ENCODE measurements around the gene OGDH. TPM values are rescaled to one million over a fixed set of nuclear protein-coding genes. Genes with fewer than 3 reads are reported as not detected.

Gene OGDH
- total RNA-seq, 3 donors from 2014 or later: 45.7 to 67.5 (median 46.2) TPM

DNA sequence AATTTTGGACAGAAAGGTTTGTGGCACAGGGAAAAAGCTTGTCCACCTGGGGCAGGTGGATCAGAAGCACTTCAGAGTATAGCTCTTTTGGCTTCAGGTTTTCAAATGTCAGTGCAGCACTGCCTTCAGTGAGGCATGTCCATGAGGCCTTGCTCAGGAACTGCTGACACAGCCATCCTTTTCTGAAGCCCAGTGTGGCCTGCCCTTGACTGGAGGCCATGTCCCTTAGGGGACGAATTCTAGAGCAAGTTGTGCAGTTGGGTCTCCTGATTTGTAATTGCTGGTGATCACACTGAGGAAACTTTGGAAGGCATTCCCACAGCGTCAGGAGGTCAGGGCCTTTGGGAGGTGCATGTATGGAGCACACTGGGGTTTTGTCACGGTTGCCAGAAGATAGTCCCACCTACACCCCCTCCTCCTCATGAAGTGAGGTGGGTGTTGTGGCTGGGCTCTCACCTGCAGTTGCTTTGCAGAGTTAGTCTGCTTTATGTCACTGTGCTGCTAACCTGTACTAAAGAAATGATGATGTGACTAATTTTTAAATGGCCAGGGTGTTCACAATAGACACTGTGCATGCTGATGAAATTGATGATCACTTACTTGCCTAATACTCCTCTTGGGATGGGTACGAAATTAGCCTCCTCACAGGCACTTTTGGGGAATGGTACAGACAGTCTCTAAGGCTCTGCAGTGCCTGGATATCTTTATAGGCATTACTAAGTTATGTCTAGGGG is 41.7 kb downstream of the OGDH start:
- no peaks in the 10 kb centered on the region for H3K9me3 ChIP-seq
- no peaks in the 10 kb centered on the region for H3K4me1 ChIP-seq
- no peak overlapping the region for H3K4me3 ChIP-seq
- intact Hi-C loops (cut with DNase I; ENCODE audit: low total_unique reads): no loop called here
- no peak for DNase-seq (ENCODE audit: low spot score in 2 of 2)
- H3K36me3 ChIP-seq: no peaks in the 10 kb centered on the region
- TF ChIP-seq, protein P1, sequence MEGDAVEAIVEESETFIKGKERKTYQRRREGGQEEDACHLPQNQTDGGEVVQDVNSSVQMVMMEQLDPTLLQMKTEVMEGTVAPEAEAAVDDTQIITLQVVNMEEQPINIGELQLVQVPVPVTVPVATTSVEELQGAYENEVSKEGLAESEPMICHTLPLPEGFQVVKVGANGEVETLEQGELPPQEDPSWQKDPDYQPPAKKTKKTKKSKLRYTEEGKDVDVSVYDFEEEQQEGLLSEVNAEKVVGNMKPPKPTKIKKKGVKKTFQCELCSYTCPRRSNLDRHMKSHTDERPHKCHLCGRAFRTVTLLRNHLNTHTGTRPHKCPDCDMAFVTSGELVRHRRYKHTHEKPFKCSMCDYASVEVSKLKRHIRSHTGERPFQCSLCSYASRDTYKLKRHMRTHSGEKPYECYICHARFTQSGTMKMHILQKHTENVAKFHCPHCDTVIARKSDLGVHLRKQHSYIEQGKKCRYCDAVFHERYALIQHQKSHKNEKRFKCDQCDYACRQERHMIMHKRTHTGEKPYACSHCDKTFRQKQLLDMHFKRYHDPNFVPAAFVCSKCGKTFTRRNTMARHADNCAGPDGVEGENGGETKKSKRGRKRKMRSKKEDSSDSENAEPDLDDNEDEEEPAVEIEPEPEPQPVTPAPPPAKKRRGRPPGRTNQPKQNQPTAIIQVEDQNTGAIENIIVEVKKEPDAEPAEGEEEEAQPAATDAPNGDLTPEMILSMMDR (IDR thresholded peaks at IDR 0.05): no peak
- no peak overlapping the region for H3K27ac ChIP-seq
- H3K27me3 ChIP-seq: no peaks in the 10 kb centered on the region

DNA sequence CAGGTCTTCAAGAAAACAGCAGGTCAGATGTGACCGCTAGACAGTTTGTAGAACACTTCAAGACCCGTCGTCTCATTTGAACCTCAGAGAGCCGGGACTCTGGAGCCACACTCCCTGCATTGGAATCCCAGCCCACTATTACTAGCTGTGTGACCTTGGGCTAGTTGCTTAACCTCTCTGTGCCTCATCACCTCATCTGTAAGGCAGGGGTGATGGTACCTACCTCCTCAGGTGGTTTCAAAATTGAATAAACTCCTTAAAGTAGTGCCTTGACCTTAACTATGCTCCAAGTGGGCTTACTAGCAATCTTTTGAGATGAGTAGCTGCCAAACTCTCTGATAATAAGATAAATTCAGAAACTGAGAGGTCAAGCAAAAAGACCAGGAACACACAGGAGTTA is 43.8 kb downstream of the OGDH start:
- TF ChIP-seq POLR2AphosphoS5 (IDR thresholded peaks at IDR 0.05): no peak
- TF ChIP-seq, protein P1 (IDR thresholded peaks at IDR 0.05): no peak
- TF ChIP-seq POLR2A (IDR thresholded peaks at IDR 0.05): no peak
- no peak overlapping the region for H3K27ac ChIP-seq
- H3K4me3 ChIP-seq: no peak overlapping the region
- no peaks in the 10 kb centered on the region for H3K9me3 ChIP-seq
- no peaks in the 10 kb centered on the region for H3K36me3 ChIP-seq
- DNase-seq (ENCODE audit: low spot score in 2 of 2): no peak
- intact Hi-C loops (cut with DNase I; ENCODE audit: low total_unique reads): no loop called here
- H3K4me1 ChIP-seq: no peaks in the 10 kb centered on the region
- H3K27me3 ChIP-seq: no peaks in the 10 kb centered on the region

DNA sequence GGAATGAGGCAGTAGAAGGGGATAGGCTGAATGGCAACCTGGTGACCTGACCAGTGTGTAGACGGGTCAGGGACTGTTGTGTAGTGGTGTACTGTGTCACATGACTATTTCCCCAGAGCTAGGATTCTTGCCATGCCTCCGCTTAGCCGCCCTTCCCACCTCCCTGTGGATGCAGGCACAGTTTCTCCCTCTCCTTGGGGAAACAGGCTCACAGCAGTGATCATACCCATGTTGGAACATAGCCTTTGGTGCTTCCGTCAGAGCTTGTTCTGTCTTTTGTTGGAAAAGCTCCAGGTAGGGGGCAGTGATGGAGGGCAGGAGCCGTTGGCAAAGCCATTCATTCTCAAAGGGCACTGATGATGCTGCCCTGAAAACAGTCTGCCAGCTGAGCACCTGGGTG is 44.3 kb downstream of the OGDH start:
- Histone ChIP-seq H3K4me3 (no peak overlapping the region), H3K4me1 (no peaks in the 10 kb centered on the region), H3K27me3 (no peaks in the 10 kb centered on the region), H3K27ac (no peak overlapping the region), H3K9me3 (no peaks in the 10 kb centered on the region), H3K36me3 (no peaks in the 10 kb centered on the region)
- intact Hi-C loops (cut with DNase I; ENCODE audit: low total_unique reads): no loop called here
- no peak for DNase-seq (ENCODE audit: low spot score in 2 of 2)
- TF ChIP-seq POLR2A (IDR thresholded peaks at IDR 0.05): no peak
- TF ChIP-seq POLR2AphosphoS5 (IDR thresholded peaks at IDR 0.05): no peak
- TF ChIP-seq, protein P1 (IDR thresholded peaks at IDR 0.05): no peak

DNA sequence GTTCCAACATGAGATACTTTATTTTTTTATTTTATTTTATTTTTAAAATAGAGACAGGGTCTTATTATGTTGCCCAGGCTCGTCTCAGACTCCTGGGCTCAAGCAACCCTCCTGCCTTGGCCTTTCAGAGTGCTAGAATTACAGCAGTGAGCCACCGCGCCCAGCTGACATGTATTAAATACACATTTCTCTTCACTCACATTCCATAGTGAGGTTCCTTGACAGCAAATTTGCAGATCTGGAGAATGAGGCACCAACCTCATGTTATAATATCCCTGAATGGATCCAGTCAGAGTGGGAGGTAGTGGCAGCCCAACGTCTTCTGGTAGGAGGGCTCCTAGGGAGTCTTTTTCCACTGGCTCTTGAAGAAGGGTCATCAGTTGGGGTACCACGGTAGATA is 46.1 kb downstream of the OGDH start:
- no peak for DNase-seq (ENCODE audit: low spot score in 2 of 2)
- no peak for TF ChIP-seq POLR2A (IDR thresholded peaks at IDR 0.05)
- no peak for TF ChIP-seq POLR2AphosphoS5 (IDR thresholded peaks at IDR 0.05)
- TF ChIP-seq, protein P1 (IDR thresholded peaks at IDR 0.05): no peak
- Histone ChIP-seq H3K4me1 (no peaks in the 10 kb centered on the region), H3K4me3 (no peak overlapping the region), H3K36me3 (no peaks in the 10 kb centered on the region), H3K27me3 (no peaks in the 10 kb centered on the region), H3K9me3 (no peaks in the 10 kb centered on the region), H3K27ac (no peak overlapping the region)
- intact Hi-C loops (cut with DNase I; ENCODE audit: low total_unique reads): no loop called here

DNA sequence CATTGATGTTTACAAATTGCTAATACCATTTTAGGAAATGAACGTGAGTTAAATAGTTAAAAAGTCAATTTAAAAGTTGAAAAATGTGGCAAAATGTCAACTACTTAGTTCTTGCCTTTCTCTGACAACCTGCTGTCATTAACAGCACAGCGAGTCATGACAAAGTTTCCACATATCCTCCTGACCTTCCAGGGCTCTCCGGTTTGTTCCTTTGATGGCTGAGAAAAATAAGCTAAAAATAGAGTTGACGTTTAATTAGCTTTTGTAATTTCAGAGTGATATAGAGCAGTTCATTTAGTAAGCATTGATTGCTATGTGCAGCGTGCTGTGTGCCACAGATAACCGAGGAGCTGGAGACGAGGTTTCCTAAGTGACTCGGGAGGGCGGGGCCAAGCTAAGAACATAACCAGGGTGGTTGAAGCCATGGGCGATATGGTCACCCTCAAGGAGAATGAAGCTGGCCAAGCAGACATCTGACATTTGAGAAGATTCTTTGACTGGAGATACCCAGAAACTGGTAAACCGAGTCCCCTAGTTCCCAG is 47.9 kb downstream of the OGDH start:
- no peak overlapping the region for H3K27ac ChIP-seq
- no peaks in the 10 kb centered on the region for H3K36me3 ChIP-seq
- TF ChIP-seq POLR2AphosphoS5 (IDR thresholded peaks at IDR 0.05): no peak
- TF ChIP-seq, protein P1 (IDR thresholded peaks at IDR 0.05): no peak
- TF ChIP-seq POLR2A (IDR thresholded peaks at IDR 0.05): no peak
- H3K4me3 ChIP-seq: no peak overlapping the region
- DNase-seq (ENCODE audit: low spot score in 2 of 2): no peak
- H3K9me3 ChIP-seq: no peaks in the 10 kb centered on the region
- no peaks in the 10 kb centered on the region for H3K4me1 ChIP-seq
- intact Hi-C loops (cut with DNase I; ENCODE audit: low total_unique reads): no loop called here
- H3K27me3 ChIP-seq: no peaks in the 10 kb centered on the region

Data from breast epithelium (tissue), 4 donors.